ENCODE results near the gene HMG20B. TPM values are rescaled to one million over a fixed set of nuclear protein-coding genes. Genes with fewer than 3 reads are reported as not detected.

HMG20B gene
- total RNA-seq, 1 experiment from 2014 or later: 186 TPM

DNA sequence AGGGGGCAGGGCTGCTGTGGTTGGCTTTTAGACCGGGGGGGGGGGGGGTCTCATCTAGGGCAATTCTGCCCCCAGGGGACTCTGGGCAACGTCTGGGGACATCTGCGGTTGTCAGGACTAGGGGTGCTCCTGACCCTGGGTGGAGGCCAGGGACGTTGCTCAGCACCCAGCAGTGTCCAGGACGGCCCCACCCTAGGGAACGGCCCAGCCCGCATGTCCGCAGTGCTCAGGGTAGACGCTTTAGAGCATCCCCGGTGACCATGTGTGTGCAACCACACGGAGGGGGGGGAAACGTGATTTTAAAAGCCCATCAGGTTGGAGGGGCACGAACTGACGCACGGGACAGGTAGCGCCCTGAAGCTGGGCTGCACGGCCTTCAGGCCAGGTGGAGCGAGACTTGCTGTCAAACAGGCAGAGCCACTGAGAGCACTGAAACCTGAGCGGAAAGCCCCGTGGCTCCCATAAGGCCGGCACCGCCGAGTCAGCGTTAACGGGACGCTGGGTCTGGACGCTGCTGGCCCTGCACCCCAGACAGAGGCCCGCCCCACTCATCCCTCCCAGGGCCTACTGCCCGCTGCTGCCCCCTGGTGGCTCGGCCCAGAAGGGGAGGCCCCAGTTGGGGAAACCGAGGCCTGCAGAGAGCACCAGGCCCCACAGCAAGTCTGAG is 45.5 kb downstream of the HMG20B start (continued):
- TF ChIP-seq TCF7L2 (IDR thresholded peaks at IDR 0.05; ENCODE audit: borderline replicate concordance, extremely low read depth, insufficient read depth, insufficient read length): no peak

GRCh38 chr19:3618811-3619630 is 46.3 kb downstream of the HMG20B start:
- Histone ChIP-seq H3K9me3 (ENCODE audit: control insufficient read depth in 1 of 2, insufficient read depth in 1 of 2, low read depth in 1 of 2, low read length in 2 of 2) (no peaks in the 10 kb centered on the region), H3K79me2 (ENCODE audit: insufficient read depth, low read length) (peaks cover 6% of the 10 kb centered on the region; the same call in 1 of the 2 replicates), H3K4me2 (ENCODE audit: low read length) (no peak overlapping the region), H3K27ac (ENCODE audit: low read depth, low read length) (no peak overlapping the region), H3K9ac (ENCODE audit: low read length) (no peak overlapping the region), H3K9me2 (ENCODE audit: insufficient read depth) (no peaks in the 10 kb centered on the region), H2AFZ (ENCODE audit: low read depth, low read length, poor library complexity, severe bottlenecking) (no peak overlapping the region), H3K36me3 (ENCODE audit: control insufficient read depth in 1 of 2, insufficient read depth in 2 of 2, low read length in 2 of 2) (peaks cover 0 to 5% of the 10 kb centered on the region in 2 experiments; a peak in 2 of 4 replicates), H3K4me1 (ENCODE audit: control insufficient read depth in 1 of 2, insufficient read depth in 2 of 2, low read length in 2 of 2) (no peaks in the 10 kb centered on the region), H4K20me1 (ENCODE audit: insufficient read depth) (no peaks in the 10 kb centered on the region), H3K4me3 (replicated peaks in 1 of 2; ENCODE audit: low read depth in 1 of 2, low read length in 2 of 2) (no peak overlapping the region), H3K27me3 (ENCODE audit: insufficient read depth, low read length) (no peaks in the 10 kb centered on the region)
- TF ChIP-seq EGR1 (IDR thresholded peaks at IDR 0.05; ENCODE audit: low read depth): no peak
- no peak for TF ChIP-seq TCF7L2 (IDR thresholded peaks at IDR 0.05; ENCODE audit: borderline replicate concordance, extremely low read depth, insufficient read depth, insufficient read length)
- TF ChIP-seq, protein P1, sequence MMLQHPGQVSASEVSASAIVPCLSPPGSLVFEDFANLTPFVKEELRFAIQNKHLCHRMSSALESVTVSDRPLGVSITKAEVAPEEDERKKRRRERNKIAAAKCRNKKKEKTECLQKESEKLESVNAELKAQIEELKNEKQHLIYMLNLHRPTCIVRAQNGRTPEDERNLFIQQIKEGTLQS (IDR thresholded peaks at IDR 0.05): no peak
- TF ChIP-seq, protein P2, sequence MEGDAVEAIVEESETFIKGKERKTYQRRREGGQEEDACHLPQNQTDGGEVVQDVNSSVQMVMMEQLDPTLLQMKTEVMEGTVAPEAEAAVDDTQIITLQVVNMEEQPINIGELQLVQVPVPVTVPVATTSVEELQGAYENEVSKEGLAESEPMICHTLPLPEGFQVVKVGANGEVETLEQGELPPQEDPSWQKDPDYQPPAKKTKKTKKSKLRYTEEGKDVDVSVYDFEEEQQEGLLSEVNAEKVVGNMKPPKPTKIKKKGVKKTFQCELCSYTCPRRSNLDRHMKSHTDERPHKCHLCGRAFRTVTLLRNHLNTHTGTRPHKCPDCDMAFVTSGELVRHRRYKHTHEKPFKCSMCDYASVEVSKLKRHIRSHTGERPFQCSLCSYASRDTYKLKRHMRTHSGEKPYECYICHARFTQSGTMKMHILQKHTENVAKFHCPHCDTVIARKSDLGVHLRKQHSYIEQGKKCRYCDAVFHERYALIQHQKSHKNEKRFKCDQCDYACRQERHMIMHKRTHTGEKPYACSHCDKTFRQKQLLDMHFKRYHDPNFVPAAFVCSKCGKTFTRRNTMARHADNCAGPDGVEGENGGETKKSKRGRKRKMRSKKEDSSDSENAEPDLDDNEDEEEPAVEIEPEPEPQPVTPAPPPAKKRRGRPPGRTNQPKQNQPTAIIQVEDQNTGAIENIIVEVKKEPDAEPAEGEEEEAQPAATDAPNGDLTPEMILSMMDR (IDR thresholded peaks at IDR 0.05 in 2 of 3, conservative IDR thresholded peaks at IDR 0.05 in 1 of 3; ENCODE audit: borderline replicate concordance in 1 of 3, insufficient read depth in 1 of 3, low read depth in 2 of 3, low read length in 2 of 3): peak in 1 of 3 experiments; percentile 5; a peak in 1 of 6 replicates
- CTCF ChIA-PET: no interaction called here
- no TSS peak for BruUV-seq (replicated peaks)
- POLR2A ChIA-PET: no interaction called here
- RAD21 ChIA-PET (ENCODE audit: low non-redundant PET in 1 of 2, low total read pairs in 2 of 2, uncharacterized antibody in 2 of 2, unreplicated experiment in 2 of 2): no interaction called here
- DNase-seq (ENCODE audit: low read depth, low spot score) (no peak), ATAC-seq (no peak)
- intact Hi-C loops (cut with micrococcal nuclease): loop anchor here (1.0 kb wide), 1 partner anchor 33 kb away; no protein-coding TSS in a partner anchor

All from HCT116 (cell line).